Putamen (tissue), 1 donor: ENCODE results near the gene MLH3.
"Not testable (repeated sequence)": the region's sequence is repeated elsewhere in the genome, so short reads cannot be mapped to it uniquely, and the experiment has no call there.

Source experiments
- DNase-seq: peaks from one replicate; pipeline ENCODE4 v3.0.0-alpha.2; 2016; ENCODE audit warnings: low spot score

MLH3 gene

GRCh38 chr14:75050852-75051555 is at the start of gene MLH3:
TSS of gene MLH3 (minus strand) at chr14:75051467. CDS start at chr14:75049655, 1,812 bp downstream.
- peak; percentile 88 for DNase-seq

GRCh38 chr14:75098682-75099081 is 47.4 kb upstream of the MLH3 start:
- DNase-seq, result no peak

- no peak for DNase-seq
These were observed 46.9 kb upstream of the MLH3 start for GRCh38 chr14:75098212-75098611.

- DNase-seq, result no peak
These were observed 45.7 kb upstream of the MLH3 start for GRCh38 chr14:75096959-75097358.

- DNase-seq, result no peak
These were observed 44.4 kb upstream of the MLH3 start for GRCh38 chr14:75095690-75096089.

- no peak for DNase-seq
These were observed 43.6 kb upstream of the MLH3 start for GRCh38 chr14:75094896-75095295.

- DNase-seq, result no peak
These were observed 41.4 kb upstream of the MLH3 start for GRCh38 chr14:75092698-75093097.

- no peak for DNase-seq
These were observed 40.0 kb upstream of the MLH3 start for GRCh38 chr14:75091251-75091650.

GRCh38 chr14:75090353-75090752 is 39.1 kb upstream of the MLH3 start:
- DNase-seq, result no peak

- peak; percentile 57 for DNase-seq
These were observed 37.5 kb upstream of the MLH3 start for GRCh38 chr14:75088566-75089373.

GRCh38 chr14:75088153-75088552 is 36.9 kb upstream of the MLH3 start:
- no peak for DNase-seq

GRCh38 chr14:75084513-75084912 is 33.2 kb upstream of the MLH3 start:
- DNase-seq, result no peak

- no peak for DNase-seq
These were observed 32.0 kb upstream of the MLH3 start for GRCh38 chr14:75083271-75083670.

- DNase-seq, result no peak
These were observed 30.5 kb upstream of the MLH3 start for GRCh38 chr14:75081660-75082229.

GRCh38 chr14:75079521-75079920 is 28.3 kb upstream of the MLH3 start:
- DNase-seq, result no peak

GRCh38 chr14:75077794-75078193 is 26.5 kb upstream of the MLH3 start:
- DNase-seq, result no peak

GRCh38 chr14:75070383-75070782 is 19.1 kb upstream of the MLH3 start:
- DNase-seq, result no peak

GRCh38 chr14:75069811-75070145 is 18.5 kb upstream of the MLH3 start:
- DNase-seq, result no peak

- DNase-seq, result peak; percentile 94
These were observed 18.0 kb upstream of the MLH3 start, which contains the start of gene ZC2HC1C for GRCh38 chr14:75069121-75069810. TSS of gene ZC2HC1C (plus strand) at chr14:75069641. CDS start at chr14:75070574, 933 bp downstream.

- no peak for DNase-seq
These were observed 17.2 kb upstream of the MLH3 start for GRCh38 chr14:75068294-75069120.

- not testable (repeated sequence) for DNase-seq
These were observed 16.5 kb upstream of the MLH3 start for GRCh38 chr14:75067765-75068164.

- DNase-seq, result no peak
These were observed 15.9 kb upstream of the MLH3 start for GRCh38 chr14:75067212-75067611.
